Measurements from ENCODE around the gene PRUNE1.

DNA sequence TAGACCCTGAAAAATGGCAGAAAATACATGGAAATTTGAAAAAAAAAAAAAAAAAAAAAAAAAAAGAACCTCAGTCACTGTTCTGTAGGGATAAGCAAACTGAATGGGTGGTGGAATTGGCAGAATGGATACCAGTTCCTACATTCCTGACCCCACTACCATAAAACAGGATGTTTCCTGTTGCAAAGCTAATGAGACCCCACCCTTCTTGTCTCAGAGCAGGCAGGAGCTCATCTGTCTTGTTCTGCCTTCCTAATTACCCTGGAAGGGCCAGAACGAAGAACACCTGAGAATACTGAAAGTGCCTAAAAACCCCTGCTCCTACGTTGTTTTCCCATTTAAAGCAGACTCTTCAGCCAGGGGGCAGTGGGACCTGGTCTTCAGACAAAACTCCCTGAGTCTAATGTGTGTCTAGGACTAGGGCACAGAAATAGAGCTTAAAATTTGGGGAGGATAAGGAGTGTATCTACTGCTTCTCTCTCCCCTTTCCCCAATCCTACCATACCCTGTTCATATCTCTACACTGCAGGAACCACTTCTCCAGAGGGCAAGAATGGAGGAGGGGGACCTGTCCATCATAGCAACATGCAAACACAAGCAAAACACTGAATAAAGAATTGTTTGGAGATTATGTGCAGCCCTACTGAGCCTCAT is 43.2 kb downstream of the PRUNE1 start:
- TF ChIP-seq CTCF (IDR thresholded peaks at IDR 0.05) (no peak), POLR2A (IDR thresholded peaks at IDR 0.05) (no peak)

All from thyroid gland (tissue), 4 donors.